GM21528 (cell line): ENCODE results near the gene PKNOX2.

Experiments used
- ATAC-seq: cut with Tn5 transposase; IDR thresholded peaks from one replicate; pipeline ENCODE4 v1.9.1; 2021; ENCODE audit warnings: mild to moderate bottlenecking, moderate library complexity; ENCODE audit not compliant: unreplicated experiment, low FRiP score

The PKNOX2 gene

DNA sequence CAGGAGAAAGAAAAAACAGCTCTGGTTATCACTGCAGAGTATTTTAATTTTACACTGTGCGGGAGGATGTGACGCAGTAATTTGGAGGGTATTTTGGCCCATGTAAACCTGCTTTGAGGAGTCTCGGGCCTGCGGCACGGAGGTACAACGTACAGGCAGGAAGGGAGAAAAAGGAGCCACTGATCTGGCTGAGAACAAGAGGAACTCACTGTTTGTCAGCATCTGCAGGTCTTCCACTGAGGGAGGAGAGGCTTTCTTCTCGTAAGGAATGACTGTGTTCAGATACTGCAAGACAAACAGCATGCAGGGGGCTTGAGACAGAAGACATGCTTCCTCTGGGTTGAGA, 287.5 kb downstream of the PKNOX2 start:
- ATAC-seq, result no peak

DNA sequence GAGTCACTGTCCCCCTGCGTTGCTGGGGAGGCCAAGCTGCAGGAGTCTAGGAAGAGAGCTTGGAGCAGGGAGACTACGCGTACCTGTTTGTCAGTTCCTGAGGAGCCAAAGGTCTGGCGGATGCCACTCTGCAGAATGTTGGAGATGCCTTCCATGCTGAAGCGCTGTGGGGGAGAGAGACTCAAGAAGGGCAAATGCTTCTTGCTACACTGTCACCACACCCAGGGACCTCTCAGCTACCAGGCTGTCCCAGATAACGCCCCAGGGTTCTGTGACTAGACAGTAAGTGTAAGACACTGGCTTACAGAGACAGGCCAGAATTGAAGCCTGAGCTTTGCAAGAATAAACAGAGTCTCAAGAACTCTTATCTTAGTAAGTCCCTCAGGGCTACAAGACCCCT, 289.5 kb downstream of the PKNOX2 start:
- ATAC-seq, result no peak

GRCh38 chr11:125455851-125456250, 291.3 kb downstream of the PKNOX2 start:
- no peak for ATAC-seq

DNA sequence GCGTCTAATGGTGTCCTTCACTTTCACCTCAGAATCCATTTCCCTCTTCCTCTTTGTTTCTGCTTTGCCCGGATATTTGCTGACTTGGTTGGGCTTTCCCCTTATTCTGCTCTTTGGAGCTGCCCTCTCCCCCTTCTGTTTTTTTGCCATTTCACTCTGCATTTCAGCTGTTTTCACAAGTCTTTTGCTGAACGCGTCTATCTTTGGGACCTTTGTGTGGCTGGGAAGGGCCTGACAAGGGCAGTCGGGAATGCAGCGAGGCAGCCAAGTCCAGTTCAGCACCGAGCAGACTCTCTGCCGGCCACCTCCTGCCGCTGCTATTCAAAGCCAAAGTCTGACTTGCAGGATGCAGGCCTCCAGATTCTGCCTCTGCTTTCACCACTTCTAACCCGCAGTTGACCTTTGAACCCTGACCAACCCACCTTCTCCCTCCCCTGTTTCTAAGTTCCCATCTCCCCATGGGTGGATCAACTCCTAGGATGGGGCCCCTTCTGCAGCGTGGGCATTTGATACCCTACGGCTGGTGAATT, 293.3 kb downstream of the PKNOX2 start:
- ATAC-seq, result no peak

DNA sequence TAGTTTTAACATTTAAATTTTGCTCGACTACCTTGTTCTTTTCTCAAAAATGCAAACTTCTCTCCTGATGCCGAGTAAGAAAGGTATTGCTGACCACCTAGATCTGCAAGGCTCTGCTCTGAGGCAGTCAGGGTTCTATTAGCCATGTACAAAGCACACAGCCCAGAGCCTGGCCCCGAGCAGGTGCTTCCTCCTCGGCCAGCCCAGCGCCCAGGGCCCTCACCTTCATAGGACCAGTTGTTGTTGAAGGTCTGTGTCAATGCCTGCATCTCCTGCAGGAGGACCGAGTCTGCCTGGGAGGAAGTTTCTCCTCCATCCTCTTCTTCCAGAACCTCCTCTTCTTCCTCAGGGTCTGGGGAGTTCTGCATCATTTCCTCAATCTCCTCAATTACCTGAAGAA, 295.7 kb downstream of the PKNOX2 start:
- ATAC-seq, result no peak

DNA sequence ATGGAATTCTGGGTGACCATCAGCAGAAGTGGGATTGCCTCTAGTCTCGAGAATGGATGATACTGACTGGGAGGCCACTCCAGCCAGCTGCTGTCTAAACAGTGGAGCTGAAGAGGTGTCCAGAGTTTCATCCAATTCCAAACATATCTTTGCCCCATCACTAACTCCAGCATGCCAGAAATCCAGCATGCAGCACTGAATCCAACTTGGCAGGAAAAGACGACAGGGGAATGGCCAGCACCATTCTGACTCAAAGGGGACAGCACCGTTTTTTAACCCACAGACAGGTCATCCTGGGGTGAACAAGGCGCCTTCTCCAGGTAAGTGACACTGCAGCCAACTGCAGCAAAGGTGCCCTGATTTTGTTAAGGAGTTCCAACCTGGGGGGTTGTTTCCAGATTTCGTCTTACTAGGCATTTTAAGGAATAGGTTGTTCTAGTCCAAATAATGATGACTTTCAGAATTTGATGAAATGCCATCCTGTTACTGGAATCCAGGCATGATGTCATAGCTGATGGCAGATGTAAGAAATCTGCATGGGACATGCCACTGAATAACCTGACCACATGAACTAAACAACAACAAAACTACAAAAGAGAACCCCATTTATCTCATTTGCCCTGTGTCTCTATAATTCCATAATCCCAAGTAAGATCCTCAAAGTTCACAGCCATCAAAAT, 299.2 kb downstream of the PKNOX2 start:
- ATAC-seq, result no peak

- no peak for ATAC-seq
Observed at GRCh38 chr11:125464270-125464662, 299.7 kb downstream of the PKNOX2 start.

- ATAC-seq, result no peak
Observed at GRCh38 chr11:125464666-125465065, 300.1 kb downstream of the PKNOX2 start.

DNA sequence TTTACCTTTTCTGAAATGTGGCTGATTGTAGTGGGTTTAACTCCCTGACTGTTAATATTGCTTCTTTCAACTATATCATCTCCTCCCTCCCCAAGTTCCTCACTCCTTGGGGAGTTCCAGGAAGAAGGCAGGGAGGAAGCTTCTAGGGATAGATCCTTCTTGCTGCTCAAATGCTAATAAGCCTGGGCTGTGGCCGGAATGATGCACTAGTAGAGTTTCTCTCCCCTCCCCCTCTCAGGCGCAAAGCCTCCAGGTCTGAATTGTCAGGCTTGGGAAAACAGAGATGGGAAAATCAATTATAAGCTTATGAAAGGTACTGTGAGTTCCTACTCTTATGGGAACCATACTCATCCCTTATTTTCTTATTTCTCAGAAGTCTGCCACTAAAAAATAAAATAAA, 300.7 kb downstream of the PKNOX2 start:
- no peak for ATAC-seq

DNA sequence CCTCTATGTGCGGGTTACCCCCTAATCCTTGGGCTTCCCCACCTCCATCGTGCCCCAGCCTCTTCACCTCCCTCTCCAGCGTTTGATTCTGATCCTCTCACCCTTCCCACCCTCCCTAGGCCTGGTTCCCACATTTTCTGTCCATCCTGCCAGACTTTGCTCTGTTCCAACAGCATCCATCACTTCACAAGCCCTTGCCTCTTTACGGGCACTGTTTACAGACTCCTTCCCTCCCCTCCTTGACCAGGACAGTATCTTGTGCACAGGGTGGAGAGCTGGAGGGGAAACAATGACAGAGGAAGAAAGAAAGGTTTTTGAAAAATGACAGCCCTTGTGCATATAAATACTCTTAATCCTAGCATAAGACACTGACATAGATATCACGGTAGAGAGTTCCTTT, 301.1 kb downstream of the PKNOX2 start:
- no peak for ATAC-seq

DNA sequence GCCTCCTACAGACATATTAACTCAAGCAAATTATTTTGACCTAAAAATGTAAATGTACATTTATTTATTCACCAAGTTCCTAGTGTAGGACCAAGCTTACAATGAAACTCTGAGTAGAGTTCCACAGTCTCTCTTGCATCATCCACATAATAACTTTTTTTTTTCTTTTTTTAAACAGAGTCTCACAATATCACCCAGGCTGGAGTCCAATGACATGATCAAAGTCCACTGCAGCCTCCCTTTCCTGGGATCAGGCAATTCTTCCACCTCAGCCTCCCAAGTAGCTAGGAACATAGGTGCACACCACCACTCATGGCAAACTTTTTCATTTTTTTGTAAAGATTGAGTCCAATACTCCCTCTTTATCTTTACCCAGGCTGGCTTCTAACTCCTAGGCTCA, 303.5 kb downstream of the PKNOX2 start:
- ATAC-seq, result no peak

DNA sequence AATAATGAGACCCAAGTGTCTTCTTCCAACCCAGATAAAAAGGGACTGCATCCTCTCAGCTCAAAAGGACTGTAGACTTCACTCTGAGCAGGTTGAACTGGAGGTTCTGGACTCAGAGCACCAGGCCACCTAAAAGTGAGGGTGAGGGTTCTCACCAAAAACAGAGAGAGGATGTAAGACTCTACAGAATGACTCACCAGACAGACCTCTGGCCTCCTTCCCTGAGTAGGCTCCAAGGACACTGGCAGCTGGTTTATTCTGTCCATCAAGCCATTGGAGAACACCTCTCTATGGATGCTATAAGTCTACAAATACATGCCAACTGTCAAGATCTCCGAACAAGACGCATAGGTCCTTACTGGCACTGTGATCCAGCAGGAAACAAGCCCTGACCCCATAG, 304.3 kb downstream of the PKNOX2 start:
- ATAC-seq, result no peak

GRCh38 chr11:125470355-125470754, 305.8 kb downstream of the PKNOX2 start:
- ATAC-seq, result no peak

DNA sequence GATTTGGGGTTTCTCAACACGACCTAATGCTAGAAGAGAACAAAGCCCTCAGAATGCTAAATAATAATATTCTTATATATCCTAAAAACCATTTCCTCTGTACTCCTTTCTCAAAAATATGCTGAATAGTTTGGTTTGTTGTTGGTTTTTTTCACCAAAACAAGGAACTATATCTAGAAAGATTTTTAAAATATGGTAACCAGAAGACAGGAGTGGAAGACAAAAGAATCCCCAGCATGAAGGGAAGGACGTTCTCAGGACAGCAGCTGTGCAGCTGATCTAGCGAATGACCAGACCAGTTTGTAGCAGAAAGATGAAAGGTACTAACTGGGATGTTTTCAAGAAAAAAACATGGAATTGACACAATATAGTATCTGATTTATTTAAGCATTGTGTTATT, 312.2 kb downstream of the PKNOX2 start:
- ATAC-seq, result no peak

GRCh38 chr11:125479137-125479536, 314.6 kb downstream of the PKNOX2 start:
- ATAC-seq, result no peak

GRCh38 chr11:125481531-125481930, 317.0 kb downstream of the PKNOX2 start:
- ATAC-seq, result no peak
